GM18868 (cell line): ENCODE results near the gene RPP38.
A peak's percentile ranks its signal among the peaks of the same experiment; 100 is the strongest.

Experiments used
- ATAC-seq: cut with Tn5 transposase; IDR thresholded peaks from one replicate; pipeline ENCODE4 v1.9.1; 2021; ENCODE audit warnings: mild to moderate bottlenecking, moderate library complexity; ENCODE audit not compliant: unreplicated experiment

Gene RPP38

GRCh38 chr10:15106352-15107013 is 9.3 kb downstream of the RPP38 start:
- peak; percentile 87 for ATAC-seq

DNA sequence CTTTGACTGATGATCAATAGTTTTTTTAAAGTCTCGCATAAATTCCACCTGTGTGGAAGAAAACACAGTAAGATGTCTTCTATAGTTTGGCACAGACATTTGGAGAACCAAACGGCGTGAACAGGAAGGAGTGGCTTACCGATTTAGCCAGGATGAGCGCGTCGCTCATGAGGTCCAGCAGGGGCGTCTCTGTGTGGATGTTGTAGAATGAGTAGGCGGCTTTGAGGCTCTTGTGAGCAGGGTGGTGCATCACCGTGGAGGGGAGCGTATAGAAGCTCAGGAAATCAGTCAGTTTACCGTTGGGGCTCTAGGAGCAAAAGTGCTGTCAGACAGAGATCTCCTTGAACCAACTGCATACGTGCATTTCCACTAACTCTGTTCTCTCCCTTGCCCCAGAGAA is 15.5 kb downstream of the RPP38 start:
- no peak for ATAC-seq

DNA sequence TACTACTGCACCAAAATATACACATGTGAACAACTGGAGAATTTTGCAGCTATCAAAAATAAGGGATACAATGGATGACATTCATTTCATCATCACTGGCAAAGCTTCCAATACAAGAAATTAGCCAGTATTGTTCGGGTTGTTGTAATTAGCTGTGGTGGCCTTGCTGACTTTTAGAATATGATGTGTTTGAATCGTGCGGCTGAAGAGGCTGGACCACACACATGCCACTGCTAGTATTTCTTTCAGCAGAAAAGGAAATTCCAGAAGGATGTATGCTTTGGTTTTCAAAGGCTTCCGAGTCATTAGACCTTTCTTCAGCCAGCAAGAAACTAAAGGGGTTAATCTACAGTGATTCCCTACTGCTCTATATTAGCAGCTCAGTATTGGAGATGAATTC is 16.6 kb downstream of the RPP38 start:
- ATAC-seq, result no peak

- ATAC-seq, result no peak
Observed at GRCh38 chr10:15116225-15116624, 19.1 kb downstream of the RPP38 start.

DNA sequence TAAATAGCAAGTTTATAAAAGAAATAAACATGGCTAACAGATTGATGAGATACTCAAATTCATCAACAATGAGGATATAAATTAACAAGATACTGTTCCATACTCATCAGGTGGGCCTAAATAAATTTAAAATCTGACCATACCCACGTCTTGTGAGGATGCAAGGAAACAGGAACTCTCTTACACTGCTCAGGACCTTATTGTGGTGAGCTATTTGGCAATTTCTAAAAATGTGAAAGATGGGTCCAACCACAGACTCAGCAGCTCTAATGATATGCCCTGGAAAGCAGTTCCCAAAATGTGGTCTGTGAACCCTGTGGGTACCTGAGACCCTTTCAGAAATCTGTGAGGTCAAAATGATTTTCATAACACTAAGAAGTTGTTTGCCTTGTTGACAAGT is 21.5 kb downstream of the RPP38 start:
- ATAC-seq, result no peak

GRCh38 chr10:15120523-15120922 is 23.4 kb downstream of the RPP38 start:
- no peak for ATAC-seq

DNA sequence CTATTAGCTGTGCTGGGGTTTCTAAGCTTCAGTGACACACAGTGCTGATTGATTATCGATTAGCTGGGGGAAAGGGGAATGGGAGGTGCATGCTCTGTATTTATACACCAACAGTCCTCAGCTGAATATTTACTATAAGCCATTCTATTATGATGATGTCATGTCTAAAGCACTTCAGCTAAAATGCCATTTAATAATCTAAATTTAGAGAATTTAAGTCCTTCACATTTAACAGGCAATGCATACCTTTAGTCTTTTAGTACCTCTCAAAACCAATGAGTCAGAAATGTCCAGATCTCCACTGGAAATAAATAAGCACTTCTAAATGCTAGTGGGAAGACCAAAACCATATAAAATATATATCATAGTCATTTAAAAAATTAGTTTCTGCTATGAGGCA is 24.6 kb downstream of the RPP38 start:
- no peak for ATAC-seq

DNA sequence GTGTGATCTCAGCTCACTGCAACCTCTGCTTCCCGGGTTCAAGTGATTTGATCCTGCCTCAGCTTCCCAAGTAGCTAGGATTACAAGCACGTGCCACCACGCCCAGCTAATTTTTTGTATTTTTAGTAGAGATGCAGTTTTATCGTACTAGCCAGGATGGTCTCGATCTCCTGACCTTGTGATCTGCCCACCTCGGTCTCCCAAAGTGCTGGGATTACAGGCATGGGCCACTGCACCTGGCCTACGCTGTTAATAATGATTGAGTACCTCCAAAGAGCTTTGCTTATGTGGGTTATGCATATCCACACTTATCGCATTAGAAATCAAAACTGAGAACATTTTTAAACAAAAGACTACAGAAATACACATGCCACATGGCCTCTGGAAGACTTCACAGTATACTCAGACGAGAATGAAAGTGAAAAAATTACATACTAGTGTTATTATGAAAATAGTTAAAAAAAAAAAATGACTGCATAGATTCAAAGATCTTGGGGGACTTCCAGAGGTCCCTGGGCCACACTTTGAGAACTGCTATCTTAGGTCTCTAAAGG is 25.4 kb downstream of the RPP38 start:
- peak; percentile 90 for ATAC-seq

GRCh38 chr10:15123749-15124184 is 26.6 kb downstream of the RPP38 start:
- ATAC-seq, result peak; percentile 33

DNA sequence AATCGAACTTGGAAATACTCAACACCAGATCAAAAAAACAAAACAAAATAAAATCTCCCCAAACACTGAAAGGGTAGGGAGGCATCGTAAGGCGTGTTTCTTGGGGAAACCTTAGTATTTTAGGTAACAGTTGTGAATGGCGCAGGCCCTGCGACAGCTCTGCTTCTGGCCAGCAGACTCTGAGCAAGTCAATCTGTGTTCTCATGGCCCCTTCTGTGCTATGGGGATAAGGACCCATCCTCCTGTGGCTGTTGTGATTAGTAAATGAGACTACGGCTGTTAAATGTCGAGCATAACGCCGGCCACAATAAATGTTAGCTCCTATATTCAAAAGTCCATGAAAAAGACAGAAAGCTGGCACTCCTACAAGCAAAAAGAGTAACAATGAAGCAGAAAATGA is 27.0 kb downstream of the RPP38 start:
- ATAC-seq, result no peak

- ATAC-seq, result no peak
Observed at GRCh38 chr10:15124908-15125307, 27.8 kb downstream of the RPP38 start.

- ATAC-seq, result no peak
Observed at GRCh38 chr10:15131330-15131729, 34.2 kb downstream of the RPP38 start.

- no peak for ATAC-seq
Observed at GRCh38 chr10:15136129-15137035, 39.2 kb downstream of the RPP38 start.

- no peak for ATAC-seq
Observed at GRCh38 chr10:15137036-15137359, 39.8 kb downstream of the RPP38 start.

GRCh38 chr10:15137636-15138035 is 40.5 kb downstream of the RPP38 start:
- ATAC-seq, result no peak

DNA sequence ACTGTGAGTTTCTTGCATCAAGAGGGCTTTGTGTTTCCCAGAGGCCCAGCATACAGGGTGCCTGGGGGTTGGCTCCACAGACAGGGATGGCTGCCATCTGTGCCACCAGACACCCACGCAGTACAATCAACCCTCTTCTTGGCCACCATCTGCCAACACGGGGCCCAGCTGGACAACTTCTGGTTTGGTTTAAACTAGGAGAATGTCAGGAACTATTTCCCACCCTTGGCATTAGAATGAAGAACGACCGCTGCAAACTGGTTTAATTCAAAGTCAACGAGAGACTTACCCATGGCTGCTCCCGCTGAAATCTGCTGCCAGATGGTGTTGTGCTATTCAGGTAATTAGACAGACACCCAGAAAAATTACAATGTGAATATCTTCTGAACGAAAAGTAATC is 43.5 kb downstream of the RPP38 start:
- no peak for ATAC-seq

DNA sequence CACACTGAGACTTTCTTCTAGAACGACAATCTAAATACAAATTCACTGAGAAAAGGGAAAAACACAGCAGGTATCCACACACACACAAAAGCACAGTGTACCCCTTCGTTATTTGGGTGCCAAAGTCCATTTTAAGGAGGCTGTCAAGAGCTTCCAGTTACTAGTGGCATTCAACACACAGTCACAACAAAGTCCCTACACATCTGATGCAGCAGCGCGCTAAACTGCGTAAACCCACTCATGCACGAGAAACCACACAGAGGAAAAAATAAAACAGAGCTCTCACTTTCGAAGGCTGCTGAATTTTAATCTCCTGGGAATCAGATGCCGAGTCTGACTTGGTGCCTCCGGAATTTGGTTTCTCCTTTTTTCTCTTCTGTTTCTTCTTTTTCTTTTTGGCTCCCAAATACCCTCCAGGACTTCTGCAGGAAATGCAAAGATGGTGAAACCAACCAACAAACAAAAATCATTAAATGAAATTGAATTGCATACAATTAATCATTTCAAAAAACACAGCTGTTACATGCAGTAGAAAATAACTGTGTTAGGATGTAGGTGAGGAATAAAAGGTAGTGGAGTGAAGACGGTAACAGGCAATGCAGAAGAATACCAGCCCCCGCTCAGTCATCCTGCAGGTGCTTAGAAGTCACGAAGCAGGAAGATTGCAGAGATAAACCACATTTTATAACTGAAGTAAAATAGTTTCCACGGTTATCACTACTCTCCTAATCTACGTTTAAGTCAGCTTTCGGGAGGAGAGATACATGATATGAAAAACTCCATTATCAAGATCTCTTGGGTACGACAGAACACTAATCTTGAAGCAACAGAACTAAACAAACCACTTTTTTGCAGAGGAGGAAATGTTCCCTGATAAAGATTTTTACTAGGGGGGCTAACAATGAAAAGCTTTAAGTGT is 44.2 kb downstream of the RPP38 start:
- ATAC-seq, result peak; percentile 97

GRCh38 chr10:15144788-15145187 is 47.6 kb downstream of the RPP38 start:
- no peak for ATAC-seq

- ATAC-seq, result no peak
Observed at GRCh38 chr10:15146366-15146765, 49.2 kb downstream of the RPP38 start.

DNA sequence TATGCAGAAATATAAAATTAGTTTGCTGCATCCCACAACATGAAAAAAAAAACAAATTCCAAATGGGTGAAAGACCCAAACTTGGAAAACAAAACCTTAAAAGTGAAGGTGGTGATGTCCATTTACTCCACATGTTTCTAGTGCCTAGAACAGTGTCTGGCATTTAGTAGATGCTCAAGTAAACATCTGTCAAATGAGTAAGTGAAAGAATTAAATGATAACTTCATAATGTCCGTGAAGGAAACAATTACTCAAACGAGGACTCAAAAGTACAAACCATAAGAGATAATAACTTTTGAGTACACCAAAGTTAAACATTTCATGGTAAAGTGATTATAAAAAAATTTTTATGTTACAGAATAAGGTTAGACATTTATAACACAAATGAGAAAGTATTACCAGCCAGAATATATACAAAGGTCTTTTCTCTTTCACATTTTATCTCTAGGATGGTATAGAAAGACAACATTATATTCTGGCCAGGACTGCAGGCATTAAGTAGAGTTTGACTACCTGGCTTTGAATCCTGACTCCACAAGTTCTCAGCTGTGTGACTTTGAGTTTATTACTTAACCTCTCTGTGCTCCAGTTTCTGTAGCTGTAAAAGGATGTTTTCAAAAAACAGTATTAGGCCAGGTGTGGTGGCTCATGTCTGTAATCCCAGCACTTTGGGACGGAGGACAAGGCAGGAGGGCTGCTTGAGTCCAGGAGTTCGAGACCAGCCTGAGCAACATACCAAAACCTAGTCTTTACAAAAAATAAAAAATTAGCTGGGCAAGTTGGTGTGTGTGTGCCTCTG is 50.6 kb downstream of the RPP38 start:
- ATAC-seq, result no peak
